GM18858 (cell line): ENCODE data around the gene CDAN1.
"Not testable (repeated sequence)": the region's sequence is repeated elsewhere in the genome, so short reads cannot be mapped to it uniquely, and the experiment has no call there.

ENCODE experiments used
- ATAC-seq: cut with Tn5 transposase; IDR thresholded peaks from one replicate; pipeline ENCODE4 v1.9.1; 2021; ENCODE audit not compliant: unreplicated experiment

The CDAN1 gene

DNA sequence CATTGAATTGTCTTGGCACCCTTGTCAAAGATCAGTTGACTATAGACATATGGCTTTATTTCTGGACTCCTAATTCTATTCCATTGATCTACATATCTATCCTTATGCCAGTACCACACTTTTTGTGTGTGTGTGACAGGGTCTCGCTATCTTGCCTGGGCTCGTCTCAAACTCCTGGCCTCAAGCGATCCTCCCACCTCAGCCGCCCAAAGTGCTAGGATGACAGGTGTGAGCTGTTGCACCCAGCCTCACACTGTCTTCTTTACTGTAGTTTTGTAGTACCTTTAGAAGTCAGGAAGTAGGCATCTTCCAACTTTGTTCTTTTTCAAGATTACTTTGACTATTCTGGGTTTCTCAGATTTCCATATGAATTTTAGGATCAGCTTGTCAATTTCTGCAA lies 24.3 kb downstream of the CDAN1 start:
- no peak for ATAC-seq

DNA sequence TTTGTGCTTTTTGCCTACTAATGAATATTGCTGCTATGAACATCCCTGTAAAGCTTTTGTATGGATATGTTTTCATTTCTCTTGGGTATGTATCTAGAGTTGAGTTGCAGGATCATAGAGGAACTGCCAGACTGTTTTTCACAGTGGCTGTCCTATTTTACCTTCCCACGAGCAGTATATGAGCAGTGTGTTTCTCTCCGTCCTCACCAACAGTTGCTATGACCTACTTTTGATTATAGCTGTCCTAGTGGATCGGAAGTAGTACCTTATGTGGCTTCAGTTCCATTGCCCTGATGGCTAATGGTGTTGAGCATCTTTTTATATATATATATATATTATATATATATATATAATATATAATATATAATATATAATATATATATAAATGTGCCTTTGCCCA lies 25.2 kb downstream of the CDAN1 start:
- ATAC-seq: no peak

- ATAC-seq: no peak
Observed at GRCh38 chr15:42710662-42711061, 26.3 kb downstream of the CDAN1 start.

- ATAC-seq: no peak
Observed at GRCh38 chr15:42707873-42708544, 28.9 kb downstream of the CDAN1 start.

DNA sequence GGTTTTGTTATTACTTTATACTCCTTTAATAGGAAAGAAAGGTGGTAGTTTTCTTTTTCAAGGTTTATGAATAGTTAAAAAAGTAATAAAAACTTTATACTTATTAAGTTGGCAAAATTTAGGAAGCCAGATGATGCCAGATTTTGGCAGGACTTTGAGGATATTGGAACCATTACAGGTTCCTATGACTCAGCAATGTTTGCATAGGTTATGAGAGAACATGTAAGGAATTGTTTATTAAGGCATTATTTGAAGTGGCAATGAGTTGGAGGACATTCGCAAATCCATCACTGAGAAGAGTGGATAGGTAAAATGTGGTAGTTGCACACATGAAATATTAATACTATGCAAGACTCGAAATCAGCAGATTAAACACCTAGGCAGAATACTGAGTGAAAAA lies 29.9 kb downstream of the CDAN1 start:
- no peak for ATAC-seq

DNA sequence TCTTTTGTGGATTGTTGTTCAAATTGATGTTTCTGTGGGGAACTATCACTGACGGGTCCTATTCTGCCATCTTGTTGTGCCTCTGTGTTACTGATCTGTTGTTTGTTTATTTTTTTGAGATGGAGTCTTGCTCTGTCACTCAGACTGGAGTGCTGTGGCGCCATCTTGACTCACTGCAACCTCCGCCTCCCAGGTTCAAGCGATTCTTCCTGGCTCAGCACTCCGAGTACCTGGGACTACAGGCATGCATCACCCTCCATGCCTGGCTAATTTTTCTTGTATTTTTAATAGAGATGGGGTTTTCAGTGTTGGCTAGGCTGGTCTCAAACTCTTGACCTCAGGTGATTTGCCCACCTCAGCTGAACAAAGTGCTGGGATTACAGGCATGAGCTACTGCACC lies 31.6 kb downstream of the CDAN1 start:
- ATAC-seq: no peak

DNA sequence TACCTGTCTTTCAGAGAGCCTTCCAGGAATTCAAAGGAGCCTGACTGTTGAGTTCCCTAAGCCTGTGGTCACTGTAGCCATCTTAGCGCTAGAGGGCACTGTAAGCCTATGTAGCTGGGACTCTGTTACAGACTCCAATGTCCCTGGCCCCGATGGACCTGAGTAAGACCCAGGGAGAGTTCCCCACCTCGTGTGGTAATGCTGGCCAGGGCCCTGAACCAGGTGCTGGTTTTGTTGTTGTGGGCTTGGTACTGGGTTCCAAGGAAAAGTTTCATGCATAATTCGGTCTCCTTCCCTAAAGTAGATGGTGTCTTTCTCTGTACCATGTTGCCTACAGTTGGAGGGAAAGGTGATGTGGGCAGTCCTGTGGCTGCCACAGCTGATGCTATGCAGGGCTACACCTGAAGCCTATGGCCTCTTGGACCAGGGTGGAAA lies 32.4 kb downstream of the CDAN1 start:
- ATAC-seq: no peak

DNA sequence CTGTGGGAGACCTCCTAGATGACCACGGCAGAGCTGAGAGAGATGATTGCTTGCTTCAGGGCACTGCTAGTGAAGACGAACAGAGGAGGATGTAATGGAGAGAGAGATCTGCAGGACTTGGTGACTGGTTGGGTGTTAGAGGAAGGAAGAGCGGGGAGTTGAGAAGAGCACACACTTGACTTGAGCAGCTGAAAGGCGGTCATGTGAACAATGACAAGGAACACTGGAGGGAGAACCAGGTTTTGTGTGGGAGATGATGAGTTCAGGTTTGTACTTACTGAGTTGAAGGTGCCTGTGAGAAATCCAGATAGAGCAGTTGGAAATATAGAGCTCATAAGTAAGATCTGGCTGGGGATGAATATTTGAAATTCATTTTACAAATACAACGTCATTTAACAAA lies 40.3 kb downstream of the CDAN1 start:
- ATAC-seq: no peak

DNA sequence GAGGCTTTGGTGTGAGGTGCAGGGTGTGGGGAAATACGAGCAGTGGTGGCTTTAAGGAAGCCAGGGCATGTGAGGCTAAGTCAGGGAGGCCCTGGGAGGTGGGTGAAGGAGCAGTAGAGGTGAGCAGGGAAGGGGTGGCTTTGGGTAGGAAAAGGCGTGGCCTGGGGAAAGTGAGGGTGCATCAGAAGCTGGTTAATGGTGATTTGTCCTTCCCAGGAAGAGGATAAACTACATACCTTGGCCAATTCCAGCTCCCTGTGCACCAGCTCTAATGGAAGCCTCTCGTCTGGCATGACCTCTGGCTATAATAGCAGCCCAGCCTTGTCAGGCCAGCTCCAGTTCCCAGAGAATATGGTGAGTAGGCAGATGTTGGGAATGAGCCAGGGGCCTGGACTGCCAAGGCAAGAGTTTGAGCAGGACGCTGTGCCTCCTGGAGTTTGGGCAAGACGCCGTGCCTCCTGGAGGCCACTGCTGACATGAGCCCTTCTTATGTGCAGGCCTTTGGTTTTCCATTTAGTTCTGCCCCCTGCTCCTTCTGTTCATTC lies 41.3 kb downstream of the CDAN1 start:
- ATAC-seq: no peak

DNA sequence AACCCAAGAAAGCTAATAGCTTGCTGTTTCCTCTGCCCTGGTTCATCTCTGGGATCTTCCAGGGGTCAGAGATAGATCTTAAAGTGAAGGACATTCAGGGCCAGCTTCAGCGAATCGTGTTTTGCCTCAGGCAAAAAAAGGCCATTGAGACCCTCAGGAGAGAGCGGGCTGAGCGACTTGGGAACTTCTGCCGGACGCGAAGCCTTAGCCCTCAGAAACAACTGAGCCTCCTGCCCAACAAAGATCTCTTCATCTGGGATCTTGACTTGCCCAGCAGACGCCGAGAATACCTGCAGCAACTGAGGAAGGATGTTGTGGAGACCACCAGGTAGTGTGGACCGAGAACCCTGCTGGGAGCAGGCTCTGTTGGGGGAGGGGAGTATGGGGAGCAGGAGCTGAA lies 42.5 kb downstream of the CDAN1 start:
- ATAC-seq: no peak

- ATAC-seq: no peak
Observed at GRCh38 chr15:42693942-42694341, 43.0 kb downstream of the CDAN1 start.

DNA sequence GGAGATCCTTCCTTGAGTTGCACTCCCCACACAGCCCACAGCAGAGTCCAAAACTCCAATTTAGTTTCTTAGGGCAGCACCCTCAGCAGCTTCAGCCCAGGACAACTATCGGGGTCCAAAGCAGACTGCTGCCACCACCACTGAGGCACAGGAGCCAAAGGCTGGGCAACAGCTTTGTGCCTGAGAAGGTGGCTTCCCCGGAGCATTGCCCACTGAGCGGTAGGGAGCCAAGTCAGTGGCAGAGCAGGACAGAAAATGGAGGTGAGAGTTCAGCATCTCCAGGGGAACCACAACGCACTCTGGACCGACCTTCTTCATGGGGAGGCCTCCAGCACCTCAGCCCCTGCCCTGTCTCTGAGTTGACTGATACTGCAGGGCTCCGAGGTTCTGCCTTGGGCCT lies 43.4 kb downstream of the CDAN1 start:
- no peak for ATAC-seq

DNA sequence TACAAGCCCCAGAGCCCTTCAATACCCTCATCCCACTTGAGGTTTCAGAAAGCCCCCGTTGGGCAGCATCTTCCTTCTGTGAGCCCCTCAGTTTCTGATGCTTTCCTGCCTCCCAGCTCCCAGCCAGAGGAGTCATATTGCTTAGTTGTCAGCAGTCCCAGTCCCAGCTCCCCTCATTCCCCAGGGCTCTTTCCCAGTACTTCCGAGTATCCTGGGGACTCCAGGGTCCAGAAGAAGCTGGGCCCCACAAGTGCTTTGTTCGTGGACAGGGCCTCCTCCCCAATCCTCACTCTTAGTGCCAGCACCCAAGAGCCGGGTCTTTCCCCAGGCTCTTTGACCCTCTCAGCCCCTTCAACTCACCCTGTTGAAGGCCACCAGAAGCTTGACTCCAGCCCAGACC lies 43.9 kb downstream of the CDAN1 start:
- no peak for ATAC-seq

GRCh38 chr15:42692536-42692935 lies 44.4 kb downstream of the CDAN1 start:
- ATAC-seq: no peak

DNA sequence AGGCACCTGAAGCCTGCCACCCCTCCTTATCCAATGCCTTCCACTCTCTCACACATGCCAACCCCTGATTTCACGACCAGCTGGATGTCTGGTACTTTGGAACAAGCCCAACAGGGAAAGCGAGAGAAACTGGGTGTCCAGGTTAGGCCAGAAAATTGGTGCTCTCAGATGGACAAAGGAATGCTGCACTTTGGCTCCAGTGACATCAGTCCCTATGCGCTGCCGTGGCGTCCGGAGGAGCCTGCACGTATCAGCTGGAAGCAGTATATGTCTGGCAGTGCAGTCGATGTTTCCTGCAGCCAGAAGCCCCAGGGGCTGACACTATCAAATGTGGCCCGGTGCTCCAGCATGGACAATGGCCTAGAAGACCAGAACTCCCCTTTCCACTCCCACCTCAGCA lies 45.2 kb downstream of the CDAN1 start:
- ATAC-seq: no peak

GRCh38 chr15:42691308-42691707 lies 45.6 kb downstream of the CDAN1 start:
- no peak for ATAC-seq

GRCh38 chr15:42688301-42688700 lies 48.6 kb downstream of the CDAN1 start:
- no peak for ATAC-seq

DNA sequence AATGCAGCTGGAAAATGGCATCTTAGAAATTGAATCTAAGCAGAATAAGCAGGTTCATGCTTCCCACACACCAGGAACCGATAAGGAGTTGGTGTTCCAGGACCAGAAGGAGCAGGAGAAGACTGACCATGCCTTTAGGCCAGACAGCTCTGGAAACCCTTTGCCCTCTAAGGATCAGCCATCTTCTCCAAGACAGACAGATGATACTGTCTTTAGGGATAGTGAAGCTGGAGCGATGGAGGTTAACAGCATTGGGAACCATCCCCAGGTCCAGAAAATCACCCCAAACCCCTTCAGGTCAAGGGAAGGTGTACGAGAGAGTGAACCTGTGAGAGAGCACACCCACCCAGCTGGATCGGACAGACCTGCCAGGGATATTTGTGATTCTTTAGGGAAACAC lies 49.2 kb downstream of the CDAN1 start:
- no peak for ATAC-seq

GRCh38 chr15:42686281-42686680 lies 50.6 kb downstream of the CDAN1 start:
- no peak for ATAC-seq

DNA sequence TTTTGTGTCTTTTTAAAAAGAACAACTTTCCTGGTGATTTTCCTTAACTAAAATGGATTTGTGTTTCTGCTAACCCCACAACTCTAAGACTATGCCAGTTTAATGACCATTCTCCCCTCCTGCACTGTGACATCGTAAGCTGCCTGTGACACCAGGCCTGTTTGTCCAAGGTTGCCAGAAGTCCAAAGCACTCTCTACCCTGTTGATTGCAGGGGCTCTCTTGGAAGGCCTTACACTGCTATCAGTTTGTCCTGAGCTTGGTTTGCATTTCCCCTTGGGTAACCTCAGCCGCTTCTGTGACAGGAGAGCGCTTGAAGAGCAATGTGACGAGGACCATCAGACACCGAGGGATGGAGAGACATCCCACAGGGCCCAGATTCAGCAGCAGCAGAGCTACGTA lies 55.8 kb downstream of the CDAN1 start:
- no peak for ATAC-seq

DNA sequence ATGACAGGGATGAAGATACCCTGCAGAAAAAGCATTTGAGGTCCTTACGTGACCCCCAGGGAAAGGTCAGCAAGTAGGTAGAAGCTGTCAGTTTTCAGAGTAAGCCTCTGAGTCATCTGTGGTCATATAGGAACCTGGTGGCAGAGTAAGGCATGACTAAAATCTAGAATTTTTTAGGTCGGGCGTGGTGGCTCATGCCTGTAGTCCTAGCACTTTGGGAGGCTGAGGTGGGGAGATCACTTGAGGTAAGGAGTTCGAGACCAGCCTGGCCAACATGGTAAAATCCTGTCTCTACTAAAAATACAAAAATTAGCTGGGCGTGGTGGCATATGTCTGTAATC lies 56.8 kb downstream of the CDAN1 start:
- not testable (repeated sequence) for ATAC-seq

- no peak for ATAC-seq
Observed at GRCh38 chr15:42679285-42680141, 57.4 kb downstream of the CDAN1 start.
